A172 (cell line): ENCODE measurements around the gene EWSR1. TPM values are rescaled to one million over a fixed set of nuclear protein-coding genes. Genes with fewer than 3 reads are reported as not detected.

Experiments
- DNase-seq: peaks from one replicate; pipeline ENCODE4 v3.0.0-alpha.2; 2015; ENCODE audit warnings: low spot score
- total RNA-seq: library from RNA; depleted of rRNA; stranded (reverse); fragments of >200 nt; shearing (Covaris generic); gene quantifications from 2 replicates; pipeline ENCODE4 v1.2.3, GENCODE V29; 2014

EWSR1 gene
- total RNA-seq, 1 experiment from 2014 or later = 146 TPM

DNA sequence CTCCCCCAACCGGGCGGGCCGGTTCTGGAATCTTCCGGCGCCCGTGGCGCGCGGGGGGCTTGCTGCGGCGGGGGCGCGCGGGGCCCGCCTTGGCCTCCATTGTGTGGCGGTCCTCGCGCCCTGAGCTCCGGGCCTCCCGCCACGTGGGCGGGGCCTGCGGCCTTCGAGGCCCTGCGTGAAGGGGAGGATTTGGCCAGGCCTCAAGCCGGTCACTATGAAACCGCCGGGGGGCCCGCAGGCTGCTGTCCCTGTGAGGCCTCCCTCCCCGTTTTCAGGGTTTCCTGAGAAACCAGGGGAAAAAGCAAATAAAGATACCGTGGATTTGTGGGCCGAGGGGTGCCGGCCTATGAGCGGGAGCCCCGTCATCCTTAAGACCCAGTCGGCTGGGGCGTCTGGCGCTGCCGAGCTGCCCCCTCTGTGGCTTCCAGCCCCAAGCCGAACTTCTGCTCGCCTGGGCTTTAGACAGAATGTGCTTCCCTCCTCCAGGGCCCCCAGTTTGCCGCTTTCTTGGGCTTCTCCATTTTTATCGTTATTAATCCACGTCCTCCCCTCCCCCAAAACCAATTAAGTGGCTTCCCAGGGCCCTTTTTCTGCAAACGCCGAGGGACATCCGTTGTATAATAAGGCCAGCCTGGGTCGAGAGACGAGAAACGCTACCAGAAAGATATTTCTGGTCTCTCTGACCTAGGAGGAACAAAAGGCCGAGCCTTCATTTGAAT lies 602 bp downstream of the EWSR1 start:
- DNase-seq = no peak

DNA sequence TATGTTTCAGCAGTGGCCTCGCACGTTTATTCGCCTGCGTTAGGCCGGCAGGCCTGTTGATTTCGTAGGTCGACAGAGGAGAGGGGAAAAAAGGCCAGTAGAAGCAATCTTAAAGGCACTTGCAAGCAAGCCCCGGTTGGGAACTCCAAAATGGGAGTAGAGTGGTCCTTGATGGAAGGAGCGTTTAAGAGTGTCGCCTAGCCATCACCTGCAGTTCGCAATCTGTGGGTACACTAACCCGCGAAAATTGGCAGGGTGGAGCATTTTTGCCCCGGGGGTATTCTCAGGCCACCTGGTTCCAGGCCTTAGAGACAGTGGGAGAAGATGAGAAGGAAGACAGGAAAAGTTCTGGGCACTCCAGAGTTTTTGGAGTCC lies 1.1 kb downstream of the EWSR1 start:
- DNase-seq = no peak

GRCh38 chr22:29269731-29270474 lies 1.8 kb downstream of the EWSR1 start:
- DNase-seq = no peak

DNA sequence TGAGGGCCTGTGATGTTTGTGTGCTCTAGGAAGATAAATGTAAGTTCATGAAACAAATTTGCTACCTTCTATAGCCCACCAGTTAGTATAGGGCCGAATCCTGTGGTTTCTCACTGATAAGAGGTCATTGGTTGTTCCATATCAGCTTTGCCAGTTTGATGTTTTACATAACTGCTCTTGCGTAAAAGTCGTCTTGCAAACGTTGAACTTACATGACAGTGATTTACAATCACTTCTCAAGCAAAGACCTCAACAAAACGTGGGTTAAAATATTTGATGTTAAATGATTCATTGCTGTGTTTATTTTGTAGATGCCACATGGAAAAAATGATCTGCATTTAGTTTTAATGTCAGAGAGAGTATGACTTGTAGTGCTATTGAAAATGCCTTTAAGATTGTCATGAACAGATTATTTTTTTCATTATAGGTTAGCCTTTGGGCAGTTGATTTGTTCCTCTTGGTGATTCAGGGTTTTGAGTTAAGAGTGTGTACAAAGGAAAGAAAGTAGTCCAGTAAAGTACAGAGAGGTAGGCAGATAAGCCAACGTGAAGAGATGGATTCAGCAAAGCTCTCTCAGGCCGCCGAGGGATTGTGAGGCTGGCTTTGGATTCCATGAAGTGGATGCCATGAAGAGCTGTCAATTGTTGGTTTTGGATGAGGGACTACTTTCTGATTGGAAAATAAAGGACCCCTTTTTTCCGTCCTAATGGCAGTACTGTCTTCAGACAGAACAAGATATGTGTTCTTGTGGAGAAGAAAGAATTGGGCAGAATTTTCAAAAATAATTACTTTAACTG lies 2.6 kb downstream of the EWSR1 start:
- no peak for DNase-seq

GRCh38 chr22:29272624-29273023 lies 4.6 kb downstream of the EWSR1 start:
- no peak for DNase-seq

DNA sequence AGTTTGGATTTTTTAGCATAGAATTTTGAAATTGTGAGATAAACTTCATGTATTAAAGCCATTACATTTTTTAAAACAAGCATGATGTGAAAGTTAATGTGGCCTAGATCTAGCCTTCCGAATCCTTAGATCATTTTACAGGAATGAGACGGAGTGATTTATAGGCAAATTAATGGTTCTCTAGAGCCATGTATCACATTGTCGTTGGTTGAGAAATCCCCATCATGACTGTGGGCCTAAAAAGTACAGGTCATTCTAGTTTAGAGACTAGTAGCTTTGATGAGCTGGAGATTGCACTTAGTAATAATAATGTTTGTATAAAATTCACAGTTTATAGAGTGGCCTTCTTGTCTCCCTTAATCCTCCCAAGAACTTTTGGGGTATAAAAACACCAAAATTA lies 7.1 kb downstream of the EWSR1 start:
- no peak for DNase-seq

DNA sequence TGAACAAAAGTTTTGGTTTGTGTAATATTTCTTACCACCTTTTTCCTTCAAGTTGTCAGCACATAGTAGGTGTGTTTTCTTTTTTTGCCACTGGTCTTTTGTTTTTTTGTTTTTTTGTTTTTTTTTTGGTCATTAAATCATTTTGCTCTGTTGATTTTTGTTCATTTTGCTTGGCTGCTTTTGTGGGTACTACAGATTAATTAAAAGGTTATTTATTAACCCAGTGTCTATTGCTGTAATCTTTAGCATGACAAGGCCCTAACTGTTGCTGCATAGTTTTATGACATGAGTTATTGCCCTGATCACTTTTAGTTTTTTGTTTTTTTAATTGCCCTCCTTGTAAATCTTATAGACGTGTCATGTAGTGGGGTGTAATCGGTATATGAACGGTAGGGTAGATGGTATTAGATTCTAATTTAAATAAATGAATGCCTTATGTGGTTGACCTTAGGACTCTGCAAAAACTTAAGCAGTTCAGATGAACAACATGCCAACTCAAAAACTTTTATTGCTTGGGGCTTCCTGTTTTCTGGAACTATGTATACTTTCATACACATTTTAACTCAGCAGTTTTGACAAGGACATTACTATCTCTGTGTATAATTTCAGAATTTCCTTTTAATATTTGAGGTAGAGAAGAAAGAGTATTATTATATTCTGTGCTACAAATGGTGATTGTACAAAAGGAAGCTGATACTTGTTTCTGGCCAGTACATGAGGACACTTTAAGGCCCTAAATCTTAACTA lies 7.9 kb downstream of the EWSR1 start:
- DNase-seq = no peak

DNA sequence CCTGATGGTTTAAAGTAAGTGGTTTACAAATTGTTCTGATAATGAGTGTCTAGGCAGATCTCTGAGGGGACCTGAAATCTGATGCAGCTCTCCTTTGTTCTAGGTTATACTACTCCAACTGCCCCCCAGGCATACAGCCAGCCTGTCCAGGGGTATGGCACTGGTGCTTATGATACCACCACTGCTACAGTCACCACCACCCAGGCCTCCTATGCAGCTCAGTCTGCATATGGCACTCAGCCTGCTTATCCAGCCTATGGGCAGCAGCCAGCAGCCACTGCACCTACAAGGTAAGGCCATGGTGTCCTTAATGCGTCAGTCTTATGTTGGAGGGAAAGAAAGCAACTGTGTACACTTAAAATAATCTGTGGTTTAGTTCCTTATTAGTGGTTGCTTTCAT lies 9.9 kb downstream of the EWSR1 start:
- no peak for DNase-seq

GRCh38 chr22:29284196-29284595 lies 16.1 kb downstream of the EWSR1 start:
- DNase-seq = no peak

- DNase-seq = no peak
These were observed 20.8 kb downstream of the EWSR1 start for GRCh38 chr22:29288837-29289236.

- no peak for DNase-seq
These were observed 22.0 kb downstream of the EWSR1 start for GRCh38 chr22:29290061-29290460.

GRCh38 chr22:29291215-29291614 lies 23.1 kb downstream of the EWSR1 start:
- DNase-seq = no peak

DNA sequence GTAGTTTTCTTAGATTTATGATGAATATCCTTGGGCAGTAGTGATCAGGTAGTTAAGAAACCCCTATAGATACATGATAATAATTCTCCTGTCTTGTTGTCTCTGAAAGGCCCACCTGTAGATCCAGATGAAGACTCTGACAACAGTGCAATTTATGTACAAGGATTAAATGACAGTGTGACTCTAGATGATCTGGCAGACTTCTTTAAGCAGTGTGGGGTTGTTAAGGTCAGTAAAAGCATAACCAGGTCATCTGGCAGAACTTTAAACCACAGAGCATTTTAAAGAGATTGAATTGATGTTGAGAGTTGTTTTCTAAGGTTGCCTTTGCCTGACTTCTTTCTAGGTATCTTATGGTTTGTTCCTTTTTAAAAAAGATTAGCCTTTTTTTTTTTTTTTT lies 24.3 kb downstream of the EWSR1 start:
- no peak for DNase-seq

- DNase-seq = no peak
These were observed 30.6 kb downstream of the EWSR1 start for GRCh38 chr22:29298641-29299040.

DNA sequence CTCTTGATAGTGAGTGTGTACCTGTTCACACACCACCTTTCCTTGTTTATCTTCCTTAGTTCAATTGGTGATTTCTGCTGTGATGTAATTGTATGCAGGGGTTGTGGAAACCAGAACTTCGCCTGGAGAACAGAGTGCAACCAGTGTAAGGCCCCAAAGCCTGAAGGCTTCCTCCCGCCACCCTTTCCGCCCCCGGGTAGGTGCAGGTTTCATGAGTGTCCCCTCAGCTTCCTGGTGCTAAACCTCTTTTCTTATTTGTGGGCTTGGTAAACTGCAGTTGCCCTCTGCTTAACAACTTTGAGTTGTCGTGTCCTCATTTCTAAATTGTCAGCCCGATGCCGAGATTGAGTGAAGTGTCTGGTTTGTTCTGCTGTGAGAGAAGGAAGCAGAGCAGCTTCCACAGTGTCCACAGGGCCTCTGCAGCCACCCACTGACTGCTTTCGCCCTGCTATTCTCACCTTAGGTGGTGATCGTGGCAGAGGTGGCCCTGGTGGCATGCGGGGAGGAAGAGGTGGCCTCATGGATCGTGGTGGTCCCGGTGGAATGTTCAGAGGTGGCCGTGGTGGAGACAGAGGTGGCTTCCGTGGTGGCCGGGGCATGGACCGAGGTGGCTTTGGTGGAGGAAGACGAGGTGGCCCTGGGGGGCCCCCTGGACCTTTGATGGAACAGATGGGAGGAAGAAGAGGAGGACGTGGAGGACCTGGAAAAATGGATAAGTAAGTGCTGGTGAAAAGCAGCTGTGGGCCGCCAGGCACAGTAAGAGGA lies 31.2 kb downstream of the EWSR1 start:
- DNase-seq = no peak

GRCh38 chr22:29300467-29300806 lies 32.4 kb downstream of the EWSR1 start:
- no peak for DNase-seq

DNA sequence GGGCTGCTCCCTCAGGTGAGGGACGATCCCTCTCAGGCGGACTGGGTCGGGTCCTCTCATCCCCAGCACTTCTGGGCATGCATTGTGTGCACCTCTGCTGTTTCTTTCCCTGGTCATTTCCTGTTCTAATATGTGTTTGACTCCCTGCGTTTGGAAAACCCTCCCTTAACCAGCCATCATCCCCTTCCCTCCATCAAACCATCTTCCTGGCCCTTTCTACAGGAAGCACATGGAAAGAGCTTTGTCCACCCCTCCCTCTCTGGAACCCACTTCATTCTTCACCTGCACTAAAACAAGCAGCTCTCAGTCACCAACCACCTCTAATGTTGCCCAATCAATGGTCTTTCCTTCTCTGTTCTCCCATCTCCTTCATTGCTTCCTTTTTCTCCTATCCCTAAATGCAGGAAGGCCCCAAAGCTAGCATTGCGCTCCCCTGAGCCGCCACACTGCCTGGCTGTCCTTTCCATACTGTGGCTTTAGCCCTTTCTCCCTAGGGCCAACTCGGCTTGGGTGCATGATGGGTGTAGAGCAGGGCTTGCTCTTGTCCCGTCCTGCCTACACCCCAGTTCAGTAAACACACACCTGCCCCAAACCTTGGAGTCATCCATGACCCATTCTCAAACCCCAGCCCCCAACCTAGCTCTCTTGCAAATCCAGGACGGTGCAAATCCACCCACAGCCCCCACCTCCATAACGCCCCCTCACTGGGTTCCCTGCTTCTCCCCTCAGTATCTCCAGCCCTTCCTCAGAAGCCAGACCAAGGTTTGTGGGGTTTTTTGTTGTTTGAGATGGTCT lies 32.9 kb downstream of the EWSR1 start:
- no peak for DNase-seq

GRCh38 chr22:29301716-29302401 lies 33.8 kb downstream of the EWSR1 start:
- DNase-seq = no peak

GRCh38 chr22:29302402-29302680 lies 34.3 kb downstream of the EWSR1 start:
- DNase-seq = no peak
